Nephron progenitor cell (in vitro differentiated cells): ENCODE data around the gene GTPBP6.
"Not testable (repeated sequence)": the region's sequence is repeated elsewhere in the genome, so short reads cannot be mapped to it uniquely, and the experiment has no call there.

ENCODE experiments used
- DNase-seq: peaks from one replicate; pipeline ENCODE4 v3.0.0; 2021
- H3K27ac Mint-ChIP-seq: 2 replicates; pipeline ENCODE4 v1.8.0; 2021; ENCODE audit warnings: mild to moderate bottlenecking, moderate library complexity, mixed read lengths
- H3K27me3 Mint-ChIP-seq: 2 replicates; pipeline ENCODE4 v1.8.0; 2021; ENCODE audit warnings: mild to moderate bottlenecking, low read depth, mixed read lengths; ENCODE audit not compliant: poor library complexity
- H3K36me3 Mint-ChIP-seq: 2 replicates; pipeline ENCODE4 v1.8.0; 2021; ENCODE audit warnings: low read depth, mixed read lengths
- H3K4me1 Mint-ChIP-seq: 2 replicates; pipeline ENCODE4 v1.8.0; 2021; ENCODE audit warnings: mixed read lengths
- H3K4me3 Mint-ChIP-seq: 2 replicates; pipeline ENCODE4 v1.8.0; 2021; ENCODE audit warnings: mild to moderate bottlenecking, moderate library complexity, mixed read lengths
- H3K9me3 Mint-ChIP-seq: 2 replicates; pipeline ENCODE4 v1.8.0; 2021; ENCODE audit warnings: mild to moderate bottlenecking, moderate library complexity, mixed read lengths
- CTCF ChIP-seq: fragments of 200-600 bp; sonication (generic); IDR thresholded peaks from 2 replicates; pipeline ENCODE4 v1.5.0; 2021; ENCODE audit warnings: antibody characterized with exemption

The GTPBP6 gene

GRCh38 chrX:265502-265901 lies 53.1 kb downstream of the GTPBP6 start:
- Mint-ChIP-seq H3K9me3 (no peaks in the 10 kb centered on the region), H3K4me1 (peaks cover 29% of the 10 kb centered on the region), H3K27ac (no peak overlapping the region), H3K4me3 (no peak overlapping the region), H3K27me3 (peaks cover 17% of the 10 kb centered on the region), H3K36me3 (no peaks in the 10 kb centered on the region)
- no peak for TF ChIP-seq CTCF
- no peak for DNase-seq

- Mint-ChIP-seq H3K36me3 (no peaks in the 10 kb centered on the region), H3K9me3 (no peaks in the 10 kb centered on the region), H3K4me1 (peaks cover 32% of the 10 kb centered on the region), H3K4me3 (no peak overlapping the region), H3K27ac (no peak overlapping the region), H3K27me3 (peaks cover 17% of the 10 kb centered on the region)
- no peak for DNase-seq
- TF ChIP-seq CTCF, result no peak
These were observed 53.8 kb downstream of the GTPBP6 start for GRCh38 chrX:264634-265455.

GRCh38 chrX:264006-264405 lies 54.6 kb downstream of the GTPBP6 start:
- Mint-ChIP-seq H3K27me3 (peaks cover 17% of the 10 kb centered on the region), H3K4me1 (peaks cover 34% of the 10 kb centered on the region)
- H3K9me3 Mint-ChIP-seq, H3K36me3 Mint-ChIP-seq, H3K4me3 Mint-ChIP-seq, DNase-seq, H3K27ac Mint-ChIP-seq: not testable (repeated sequence)

- TF ChIP-seq CTCF, result no peak
- DNase-seq, result no peak
- Mint-ChIP-seq H3K4me3 (no peak overlapping the region), H3K36me3 (no peaks in the 10 kb centered on the region), H3K4me1 (peaks cover 34% of the 10 kb centered on the region), H3K27me3 (peaks cover 16% of the 10 kb centered on the region), H3K9me3 (no peaks in the 10 kb centered on the region), H3K27ac (no peak overlapping the region)
These were observed 56.2 kb downstream of the GTPBP6 start for GRCh38 chrX:262381-262909.

GRCh38 chrX:261919-262352 lies 56.7 kb downstream of the GTPBP6 start:
- no peak for DNase-seq
- peaks cover 11% of the 10 kb centered on the region for H3K27me3 Mint-ChIP-seq
- no peak overlapping the region for H3K4me3 Mint-ChIP-seq
- H3K27ac Mint-ChIP-seq, result peak overlapping the region; percentile 18
- no peak for TF ChIP-seq CTCF
- no peaks in the 10 kb centered on the region for H3K36me3 Mint-ChIP-seq
- H3K4me1 Mint-ChIP-seq, result peaks cover 34% of the 10 kb centered on the region
- no peaks in the 10 kb centered on the region for H3K9me3 Mint-ChIP-seq

- Mint-ChIP-seq H3K27me3 (peaks cover 5% of the 10 kb centered on the region), H3K36me3 (no peaks in the 10 kb centered on the region), H3K4me1 (peaks cover 34% of the 10 kb centered on the region), H3K27ac (peak overlapping the region; percentile 18), H3K9me3 (no peaks in the 10 kb centered on the region), H3K4me3 (peak overlapping the region; percentile 8)
- DNase-seq, result peak; percentile 72
- no peak for TF ChIP-seq CTCF
These were observed 57.3 kb downstream of the GTPBP6 start for GRCh38 chrX:261167-261918.
